ENCODE results near the gene WTAP.
"Not testable (repeated sequence)": the region's sequence is repeated elsewhere in the genome, so short reads cannot be mapped to it uniquely, and the experiment has no call there.

Gene WTAP

GRCh38 chr6:159693894-159694545, 33.3 kb upstream of the WTAP start:
- peak; percentile 47 for DNase-seq

GRCh38 chr6:159695984-159696383, 31.3 kb upstream of the WTAP start:
- no peak for DNase-seq

GRCh38 chr6:159700970-159701369, 26.3 kb upstream of the WTAP start:
- DNase-seq = no peak

GRCh38 chr6:159701413-159701999, 25.8 kb upstream of the WTAP start:
- DNase-seq = no peak

GRCh38 chr6:159710603-159711002, 16.7 kb upstream of the WTAP start:
- DNase-seq = not testable (repeated sequence)

- not testable (repeated sequence) for DNase-seq
Measured at GRCh38 chr6:159712389-159712788, 14.9 kb upstream of the WTAP start.

- no peak for DNase-seq
Measured at GRCh38 chr6:159713984-159714383, 13.3 kb upstream of the WTAP start.

GRCh38 chr6:159714404-159714803, 12.9 kb upstream of the WTAP start:
- no peak for DNase-seq

GRCh38 chr6:159715166-159715565, 12.1 kb upstream of the WTAP start:
- DNase-seq = no peak

GRCh38 chr6:159715605-159716004, 11.7 kb upstream of the WTAP start:
- no peak for DNase-seq

- DNase-seq = no peak
Measured at GRCh38 chr6:159716247-159717096, 10.8 kb upstream of the WTAP start.

GRCh38 chr6:159718634-159719033, 8.7 kb upstream of the WTAP start:
- no peak for DNase-seq

- no peak for DNase-seq
Measured at GRCh38 chr6:159719287-159719686, 8.0 kb upstream of the WTAP start.

- peak; percentile 54 for DNase-seq
Measured at GRCh38 chr6:159720708-159721107, 6.6 kb upstream of the WTAP start.

GRCh38 chr6:159721981-159722380, 5.3 kb upstream of the WTAP start:
- not testable (repeated sequence) for DNase-seq

GRCh38 chr6:159722655-159723054, 4.7 kb upstream of the WTAP start:
- no peak for DNase-seq

GRCh38 chr6:159723259-159723658, 4.0 kb upstream of the WTAP start:
- no peak for DNase-seq

GRCh38 chr6:159724778-159725177, 2.5 kb upstream of the WTAP start:
- DNase-seq = no peak

GRCh38 chr6:159725208-159725607, 2.1 kb upstream of the WTAP start:
- DNase-seq = not testable (repeated sequence)

- no peak for DNase-seq
Measured at GRCh38 chr6:159726255-159726917, 920 bp upstream of the WTAP start.

- DNase-seq = no peak
Measured at GRCh38 chr6:159727717-159728445, 575 bp downstream of the WTAP start.

GRCh38 chr6:159728531-159728964, 1.2 kb downstream of the WTAP start:
- no peak for DNase-seq

All from effector CD4-positive, alpha-beta T cell (primary cell).